Panc1 (cell line): ENCODE measurements around the gene FSIP2. TPM values are rescaled to one million over a fixed set of nuclear protein-coding genes. Genes with fewer than 3 reads are reported as not detected.

Experiments used
- ATAC-seq: fragments of 200-7000 bp; cut with Tn5 transposase; 2 replicates; pipeline ENCODE4 v1.9.1; 2020; ENCODE audit warnings: mild to moderate bottlenecking, moderate library complexity
- BruUV-seq: library from RNA; stranded (reverse); fragments of 400-500 nt; replicated peaks from 2 replicates; lab custom pipeline; 2021; lab: Mats Ljungman, UMichigan
- CTCF ChIA-PET: fragments of 300-600 bp; sonication (Branson Sonifier 250); formaldehyde crosslinking; loops from one replicate; lab custom pipeline; 2022; ENCODE audit warnings: antibody characterized with exemption; lab: Charles Lee
- POLR2A ChIA-PET: fragments of 300-600 bp; sonication (Branson Sonifier 250); formaldehyde crosslinking; loops from one replicate; lab custom pipeline; 2022; ENCODE audit warnings: antibody characterized with exemption; lab: Charles Lee
- DNase-seq: peaks from one replicate; pipeline ENCODE4 v3.0.0-alpha.2; 2010; ENCODE audit warnings: low read depth, low spot score
- H3K27ac ChIP-seq: 2 replicates; pipeline ENCODE4 v1.5.1; 2011; ENCODE audit warnings: mild to moderate bottlenecking, low read length, inconsistent platforms
- H3K27me3 ChIP-seq: fragments of 200-500 bp; sonication (Bioruptor generic); 2 replicates; pipeline ENCODE4 v1.6.0; 2014; ENCODE audit warnings: low read length, inconsistent platforms; ENCODE audit not compliant: control insufficient read depth, insufficient read depth
- H3K36me3 ChIP-seq: fragments of 200-500 bp; sonication (Bioruptor generic); 2 replicates; pipeline ENCODE4 v1.5.1; 2014; ENCODE audit warnings: inconsistent platforms, mild to moderate bottlenecking, low read length, moderate library complexity; ENCODE audit not compliant: control insufficient read depth, insufficient read depth
- H3K4me1 ChIP-seq: 2 replicates; pipeline ENCODE4 v1.5.1; 2011; ENCODE audit warnings: inconsistent platforms, mild to moderate bottlenecking, low read length, moderate library complexity; ENCODE audit not compliant: control insufficient read depth, insufficient read depth
- H3K4me3 ChIP-seq, 2 experiments: 2 replicates each; pipeline ENCODE4 v1.5.1; 2011 to 2012; ENCODE audit warnings: low read depth in 2 of 2, low read length in 2 of 2, mild to moderate bottlenecking in 2 of 2, inconsistent platforms in 1 of 2, moderate library complexity in 1 of 2
- H3K9me3 ChIP-seq: fragments of 200-500 bp; sonication (Bioruptor generic); 2 replicates; pipeline ENCODE4 v1.5.1; 2014; ENCODE audit warnings: low read depth, mild to moderate bottlenecking, inconsistent platforms, low read length, moderate library complexity; ENCODE audit not compliant: control insufficient read depth, insufficient read depth
- POLR2AphosphoS5 ChIP-seq: IDR thresholded peaks from 2 replicates; pipeline ENCODE4 v1.6.1; 2012; ENCODE audit warnings: mild to moderate bottlenecking, low read depth, low read length, moderate library complexity
- REST ChIP-seq, 2 experiments: IDR thresholded peaks; 2 replicates each; pipeline ENCODE4 v1.6.1; 2011 to 2012; ENCODE audit warnings: low read depth in 2 of 2, control low read depth in 1 of 2, low read length in 1 of 2, mild to moderate bottlenecking in 1 of 2, moderate library complexity in 1 of 2; ENCODE audit not compliant: insufficient read depth in 1 of 2
- SIN3A ChIP-seq: IDR thresholded peaks from 2 replicates; pipeline ENCODE4 v1.6.1; 2012; ENCODE audit warnings: low read depth, mild to moderate bottlenecking, low read length, moderate library complexity, borderline replicate concordance; ENCODE audit not compliant: insufficient read depth
- TCF7L2 ChIP-seq: IDR thresholded peaks from 2 replicates; pipeline ENCODE4 v1.6.1; 2011; ENCODE audit warnings: mild to moderate bottlenecking, low read depth, low read length, inconsistent platforms
- in situ Hi-C: cut with HindIII; loops from 2 replicates; pipeline ENCODE4 v1.10.0; 2016; ENCODE audit warnings: low sequenced_read_pairs, low pct_unique_long_range_greater_than_20kb
- intact Hi-C: fragments of 100-400 bp; cut with micrococcal nuclease; formaldehyde crosslinking; loops from one replicate; pipeline ENCODE4 v1.10.0; 2022; ENCODE audit not compliant: unreplicated experiment
- total RNA-seq: library from RNA; stranded (reverse); gene quantifications from one replicate; pipeline ENCODE4 v1.2.1, GENCODE V29; 2021; ENCODE audit not compliant: unreplicated experiment
- TF ChIP-seq, protein P1 (sequence below): fragments of 450-650 bp; IDR thresholded peaks from 2 replicates; pipeline ENCODE4 v1.5.1; 2017; ENCODE audit warnings: mild to moderate bottlenecking

FSIP2 gene
- total RNA-seq, 1 experiment from 2014 or later = 0.03 TPM

- ChIA-PET POLR2A (no interaction called here), CTCF (no interaction called here)
- no peak for ATAC-seq
Measured at GRCh38 chr2:185875136-185875931, 136.7 kb downstream of the FSIP2 start.

DNA sequence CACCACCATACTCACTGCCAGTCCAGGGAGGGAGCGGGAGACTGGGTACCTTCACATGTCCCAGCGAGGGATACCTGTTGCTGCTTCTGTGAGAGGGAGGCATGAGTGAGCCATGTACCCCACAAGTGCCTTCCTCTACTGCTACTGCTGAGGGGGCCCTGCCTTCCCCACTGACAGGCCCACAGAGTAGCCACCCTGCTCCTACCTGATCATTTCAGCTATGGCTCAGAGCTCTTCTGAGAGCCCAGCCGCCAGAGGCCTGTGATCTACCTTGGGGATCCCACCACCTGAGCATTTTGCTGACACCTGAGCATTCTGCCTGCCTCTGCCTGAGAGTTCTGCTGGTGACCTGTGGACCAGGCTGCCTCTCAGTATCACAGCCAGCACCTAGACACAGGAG, 137.6 kb downstream of the FSIP2 start:
- in situ Hi-C loops (no loop called here), intact Hi-C loops (no loop called here)
- CTCF ChIA-PET = no interaction called here
- H3K36me3 ChIP-seq = no peaks in the 10 kb centered on the region
- H3K4me1 ChIP-seq = no peaks in the 10 kb centered on the region
- no peak overlapping the region for H3K27ac ChIP-seq
- no peak overlapping the region for H3K4me3 ChIP-seq
- H3K9me3 ChIP-seq = no peaks in the 10 kb centered on the region
- TF ChIP-seq POLR2AphosphoS5 (no peak), SIN3A (no peak), REST (IDR thresholded peaks at IDR 0.05; ENCODE audit: insufficient read depth in 1 of 2, low read depth in 2 of 2, low read length in 1 of 2) (no peak), TCF7L2 (no peak)
- TF ChIP-seq, protein P1, sequence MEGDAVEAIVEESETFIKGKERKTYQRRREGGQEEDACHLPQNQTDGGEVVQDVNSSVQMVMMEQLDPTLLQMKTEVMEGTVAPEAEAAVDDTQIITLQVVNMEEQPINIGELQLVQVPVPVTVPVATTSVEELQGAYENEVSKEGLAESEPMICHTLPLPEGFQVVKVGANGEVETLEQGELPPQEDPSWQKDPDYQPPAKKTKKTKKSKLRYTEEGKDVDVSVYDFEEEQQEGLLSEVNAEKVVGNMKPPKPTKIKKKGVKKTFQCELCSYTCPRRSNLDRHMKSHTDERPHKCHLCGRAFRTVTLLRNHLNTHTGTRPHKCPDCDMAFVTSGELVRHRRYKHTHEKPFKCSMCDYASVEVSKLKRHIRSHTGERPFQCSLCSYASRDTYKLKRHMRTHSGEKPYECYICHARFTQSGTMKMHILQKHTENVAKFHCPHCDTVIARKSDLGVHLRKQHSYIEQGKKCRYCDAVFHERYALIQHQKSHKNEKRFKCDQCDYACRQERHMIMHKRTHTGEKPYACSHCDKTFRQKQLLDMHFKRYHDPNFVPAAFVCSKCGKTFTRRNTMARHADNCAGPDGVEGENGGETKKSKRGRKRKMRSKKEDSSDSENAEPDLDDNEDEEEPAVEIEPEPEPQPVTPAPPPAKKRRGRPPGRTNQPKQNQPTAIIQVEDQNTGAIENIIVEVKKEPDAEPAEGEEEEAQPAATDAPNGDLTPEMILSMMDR = no peak
- POLR2A ChIA-PET = interaction anchor here (0.6 kb wide), 1 partner anchor 366 kb away, joined by 5 read pairs; no protein-coding TSS in a partner anchor
- BruUV-seq = no TSS peak
- H3K27me3 ChIP-seq = no peaks in the 10 kb centered on the region
- ATAC-seq = no peak
- DNase-seq = no peak

More at GRCh38 chr2:185875136-185875931, 136.7 kb downstream of the FSIP2 start:
- intact Hi-C loops = no loop called here
- H3K27me3 ChIP-seq = no peaks in the 10 kb centered on the region
- in situ Hi-C loops = no loop called here
- BruUV-seq = no TSS peak
- H3K4me1 ChIP-seq = no peaks in the 10 kb centered on the region
- H3K27ac ChIP-seq = no peak overlapping the region
- no peaks in the 10 kb centered on the region for H3K9me3 ChIP-seq
- TF ChIP-seq TCF7L2 = no peak
- no peak for TF ChIP-seq POLR2AphosphoS5
- TF ChIP-seq SIN3A = no peak
- no peak overlapping the region for H3K4me3 ChIP-seq
- H3K36me3 ChIP-seq = no peaks in the 10 kb centered on the region
- no peak for DNase-seq

DNA sequence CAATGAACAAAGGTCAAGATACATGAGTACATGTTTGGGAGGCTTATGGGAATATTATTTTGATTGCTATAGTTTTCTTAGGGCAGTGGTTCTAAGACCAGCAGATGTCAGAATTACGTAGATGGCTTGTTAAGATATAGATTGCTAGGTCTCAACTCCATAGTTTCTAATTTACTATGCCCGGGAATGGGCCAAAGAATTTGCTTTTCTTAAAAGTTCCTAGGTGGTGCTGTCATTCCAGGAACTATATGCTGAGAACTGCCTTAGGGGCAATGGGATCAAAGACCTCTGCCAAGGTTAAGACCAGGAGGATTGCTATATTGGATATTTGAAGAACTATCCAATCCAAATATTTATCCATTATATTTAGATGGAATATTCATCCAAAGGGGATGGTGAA, 141.8 kb downstream of the FSIP2 start:
- in situ Hi-C loops (no loop called here), intact Hi-C loops (no loop called here)
- no peak overlapping the region for H3K4me3 ChIP-seq
- H3K9me3 ChIP-seq = no peaks in the 10 kb centered on the region
- H3K27me3 ChIP-seq = no peaks in the 10 kb centered on the region
- POLR2A ChIA-PET = no interaction called here
- no peak for TF ChIP-seq POLR2AphosphoS5
- no peak for TF ChIP-seq SIN3A
- TF ChIP-seq, protein P1 = no peak
- no peak for TF ChIP-seq REST (IDR thresholded peaks at IDR 0.05; ENCODE audit: insufficient read depth in 1 of 2, low read depth in 2 of 2, low read length in 1 of 2)
- no peak for TF ChIP-seq TCF7L2
- H3K4me1 ChIP-seq = no peaks in the 10 kb centered on the region
- BruUV-seq = no TSS peak
- no peaks in the 10 kb centered on the region for H3K36me3 ChIP-seq
- CTCF ChIA-PET = no interaction called here
- ATAC-seq (no peak), DNase-seq (no peak)
- no peak overlapping the region for H3K27ac ChIP-seq
